ENCODE results near the gene RGS12.

DNA sequence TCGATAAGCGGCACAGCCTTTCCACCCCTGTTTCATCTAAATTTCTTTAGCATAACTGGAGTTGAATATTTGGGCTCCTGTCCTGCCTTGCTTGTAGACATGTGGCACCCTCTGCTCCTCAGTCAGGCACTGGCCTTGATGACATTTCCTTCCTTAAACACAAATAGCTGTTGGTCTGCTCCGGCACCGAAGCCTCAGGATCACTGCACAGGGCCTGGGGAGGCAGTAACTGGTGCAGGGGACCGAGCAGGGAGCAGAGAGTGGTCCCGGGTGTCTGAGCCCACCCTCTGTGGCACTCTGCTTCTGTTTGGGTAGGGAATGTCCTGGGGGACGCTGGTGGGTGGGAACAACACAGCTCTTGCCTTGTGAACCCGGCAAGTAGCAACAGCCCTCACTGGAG, 13.6 kb downstream of the RGS12 start:
- TF ChIP-seq CTCF (IDR thresholded peaks at IDR 0.05) (no peak), POLR2A (IDR thresholded peaks at IDR 0.05) (no peak)
